Measurements from ENCODE around the gene NEMF. TPM values are rescaled to one million over a fixed set of nuclear protein-coding genes. Genes with fewer than 3 reads are reported as not detected.

NEMF gene
- total RNA-seq, 1 experiment from 2014 or later: 42.7 TPM

Other genes starting within 250 kb of the NEMF start
- gene RPL36AL, start 232.2 kb downstream of the NEMF start, total RNA-seq (2014; rRNA removed; shearing (Covaris generic)): 165 and 336 TPM in 2 replicates
- 80.5 and 106 TPM in 2 replicates for gene MGAT2, start 232.0 kb downstream of the NEMF start, total RNA-seq (2014; rRNA removed; shearing (Covaris generic))
- gene DNAAF2, start 217.5 kb downstream of the NEMF start, total RNA-seq (2014; rRNA removed; shearing (Covaris generic)): 10.8 and 12.7 TPM in 2 replicates
- 16.0 and 26.1 TPM in 2 replicates for gene POLE2, start 164.6 kb downstream of the NEMF start, total RNA-seq (2014; rRNA removed; shearing (Covaris generic))
- gene KLHDC1, start 159.7 kb downstream of the NEMF start, total RNA-seq (2014; rRNA removed; shearing (Covaris generic)): 1.3 and 1.8 TPM in 2 replicates
- 17.6 and 23.5 TPM in 2 replicates for gene KLHDC2, start 84.6 kb downstream of the NEMF start, total RNA-seq (2014; rRNA removed; shearing (Covaris generic))
- 60.9 and 61.2 TPM in 2 replicates for gene ARF6, start 40.3 kb upstream of the NEMF start, total RNA-seq (2014; rRNA removed; shearing (Covaris generic))